Stimulated activated CD8-positive, alpha-beta memory T cell treated with anti-CD3 and anti-CD28 coated beads, Interleukin-7, amount 100 ng/mL, for 48 hours (primary cell): ENCODE data around the gene GAS5.

Experiments
- DNase-seq, 2 donors: peaks; one replicate each; pipeline ENCODE4 v3.0.0-alpha.2; 2020; ENCODE audit warnings: low read depth in 1 of 2; ENCODE audit errors: extremely low read depth in 1 of 2

The GAS5 gene

GRCh38 chr1:173832748-173833147 lies 35.0 kb downstream of the GAS5 start:
- no peak for DNase-seq

GRCh38 chr1:173827611-173828010 lies 40.2 kb downstream of the GAS5 start:
- DNase-seq = no peak

- DNase-seq = peak; percentile 70 to 87
These were observed 43.3 kb downstream of the GAS5 start, which contains the start of the genes CENPL and DARS2 for GRCh38 chr1:173824315-173825081. CENPL (minus strand) TSS chr1:173824883; CDS start chr1:173811299, 13,584 bp downstream. DARS2 (plus strand) TSS chr1:173824673; CDS start chr1:173825230, 557 bp downstream.

- no peak for DNase-seq
These were observed 43.9 kb downstream of the GAS5 start for GRCh38 chr1:173823781-173824314.

- no peak for DNase-seq
These were observed 46.1 kb downstream of the GAS5 start for GRCh38 chr1:173821680-173822079.

GRCh38 chr1:173818459-173818858 lies 49.3 kb downstream of the GAS5 start:
- no peak for DNase-seq
